Neural progenitor cell (in vitro differentiated cells): ENCODE measurements around the gene PARVG.

Experiments used
- EZH2phosphoT487 ChIP-seq: fragments of 200-600 bp; sonication (generic); IDR thresholded peaks from 2 replicates; pipeline ENCODE4 v1.6.1; 2017; ENCODE audit warnings: antibody characterized with exemption
- TF ChIP-seq, protein P1 (sequence below): fragments of 200-600 bp; sonication (generic); IDR thresholded peaks from 2 replicates; pipeline ENCODE4 v1.5.1; 2017; ENCODE audit warnings: antibody characterized with exemption, mild to moderate bottlenecking

DNA sequence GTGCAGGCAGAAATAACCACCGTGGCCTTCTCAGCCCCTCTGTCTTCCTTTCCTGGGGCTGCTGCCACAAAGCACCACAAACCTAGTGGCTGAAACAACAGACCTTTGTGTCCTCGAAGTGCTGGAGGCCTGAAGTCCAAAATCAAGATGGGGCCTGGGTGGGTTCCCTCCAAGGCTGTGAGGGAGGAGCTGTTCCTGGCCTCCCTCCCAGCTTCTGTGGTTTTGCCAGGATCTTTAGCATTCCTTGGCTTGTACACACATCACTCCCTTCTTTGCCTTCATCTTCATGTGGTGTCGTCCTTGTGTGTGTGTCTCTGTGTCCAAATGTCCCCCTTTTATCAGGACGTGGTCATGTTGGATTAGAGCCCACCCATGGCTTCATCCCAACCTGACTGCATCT is 29.0 kb upstream of the PARVG start:
- no peak for TF ChIP-seq EZH2phosphoT487
- TF ChIP-seq, protein P1, sequence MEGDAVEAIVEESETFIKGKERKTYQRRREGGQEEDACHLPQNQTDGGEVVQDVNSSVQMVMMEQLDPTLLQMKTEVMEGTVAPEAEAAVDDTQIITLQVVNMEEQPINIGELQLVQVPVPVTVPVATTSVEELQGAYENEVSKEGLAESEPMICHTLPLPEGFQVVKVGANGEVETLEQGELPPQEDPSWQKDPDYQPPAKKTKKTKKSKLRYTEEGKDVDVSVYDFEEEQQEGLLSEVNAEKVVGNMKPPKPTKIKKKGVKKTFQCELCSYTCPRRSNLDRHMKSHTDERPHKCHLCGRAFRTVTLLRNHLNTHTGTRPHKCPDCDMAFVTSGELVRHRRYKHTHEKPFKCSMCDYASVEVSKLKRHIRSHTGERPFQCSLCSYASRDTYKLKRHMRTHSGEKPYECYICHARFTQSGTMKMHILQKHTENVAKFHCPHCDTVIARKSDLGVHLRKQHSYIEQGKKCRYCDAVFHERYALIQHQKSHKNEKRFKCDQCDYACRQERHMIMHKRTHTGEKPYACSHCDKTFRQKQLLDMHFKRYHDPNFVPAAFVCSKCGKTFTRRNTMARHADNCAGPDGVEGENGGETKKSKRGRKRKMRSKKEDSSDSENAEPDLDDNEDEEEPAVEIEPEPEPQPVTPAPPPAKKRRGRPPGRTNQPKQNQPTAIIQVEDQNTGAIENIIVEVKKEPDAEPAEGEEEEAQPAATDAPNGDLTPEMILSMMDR = no peak
